SK-N-SH (cell line): ENCODE measurements around the gene CIAO3. TPM values are rescaled to one million over a fixed set of nuclear protein-coding genes. Genes with fewer than 3 reads are reported as not detected.

Experiments
- CTCF ChIA-PET: fragments of 300-600, 350-600 bp; formaldehyde crosslinking; extraction: SDS; loops from one replicate; lab custom pipeline; 2021; lab: Yijun Ruan, JAX
- POLR2A ChIA-PET: fragments of 350-600 bp; sonication (Branson Sonifier 250); formaldehyde crosslinking; extraction: SDS; loops from one replicate; lab custom pipeline; 2020; ENCODE audit warnings: antibody characterized with exemption, inconsistent platforms; lab: Yijun Ruan, JAX
- DNase-seq: peaks from one replicate; pipeline ENCODE4 v3.0.0; 2012
- H2AFZ ChIP-seq: fragments of 200-600 bp; sonication (generic); 2 replicates; pipeline ENCODE4 v1.8.1; 2016; ENCODE audit warnings: antibody characterized with exemption, mild to moderate bottlenecking, low read depth
- H3F3A ChIP-seq: fragments of 200-600 bp; sonication (generic); replicated peaks from 2 replicates; pipeline ENCODE3; 2016; ENCODE audit warnings: antibody characterized with exemption, mild to moderate bottlenecking; ENCODE audit not compliant: insufficient read depth
- H3K27ac ChIP-seq, 2 experiments: fragments of 200-500 bp in 1 of 2; fragments of 200-600 bp in 1 of 2; sonication (Bioruptor generic) in 1 of 2; sonication (generic), shearing (Covaris generic) in 1 of 2; 2 replicates each; pipeline versions ENCODE4 v1.5.1 to v1.6.1; 2014 to 2016; ENCODE audit warnings: low read depth in 2 of 2, inconsistent platforms in 1 of 2, low read length in 1 of 2, mild to moderate bottlenecking in 1 of 2, mixed read lengths in 1 of 2
- H3K27me3 ChIP-seq: fragments of 200-600 bp; sonication (generic), shearing (Covaris generic); 2 replicates; pipeline ENCODE4 v1.6.1; 2016; ENCODE audit warnings: mixed run types; ENCODE audit not compliant: insufficient read depth
- H3K36me3 ChIP-seq, 2 experiments: fragments of 200-500 bp in 1 of 2; fragments of 200-600 bp in 1 of 2; sonication (Bioruptor generic) in 1 of 2; sonication (generic) in 1 of 2; replicated peaks in 1 of 2; 2 replicates each; pipeline versions ENCODE3 to v1.5.1; 2014 to 2016; ENCODE audit warnings: low read length in 1 of 2, mild to moderate bottlenecking in 1 of 2; ENCODE audit not compliant: insufficient read depth in 2 of 2, control insufficient read depth in 1 of 2
- H3K4me1 ChIP-seq, 2 experiments: fragments of 200-500 bp in 1 of 2; fragments of 200-600 bp in 1 of 2; sonication (Bioruptor generic) in 1 of 2; sonication (generic), shearing (Covaris generic) in 1 of 2; 2 replicates each; pipeline versions ENCODE4 v1.5.1 to v1.6.1; 2014 to 2016; ENCODE audit warnings: low read depth in 1 of 2, low read length in 1 of 2, mixed run types in 1 of 2; ENCODE audit not compliant: insufficient read depth in 2 of 2, control insufficient read depth in 1 of 2
- H3K4me2 ChIP-seq: fragments of 200-600 bp; sonication (generic), shearing (Covaris generic); 2 replicates; pipeline ENCODE4 v1.6.1; 2017; ENCODE audit warnings: mixed run types
- H3K4me3 ChIP-seq, 2 experiments: fragments of 200-500 bp in 1 of 2; fragments of 200-600 bp in 1 of 2; sonication (Bioruptor generic) in 1 of 2; sonication (generic), shearing (Covaris generic) in 1 of 2; 2 replicates each; pipeline versions ENCODE4 v1.5.1 to v1.8.1; 2014 to 2016; ENCODE audit warnings: low read depth in 2 of 2, inconsistent platforms in 1 of 2, low read length in 1 of 2, mild to moderate bottlenecking in 1 of 2, mixed read lengths in 1 of 2, moderate library complexity in 1 of 2
- H3K79me2 ChIP-seq: fragments of 200-600 bp; sonication (generic); 2 replicates; pipeline ENCODE4 v1.8.1; 2017; ENCODE audit warnings: mild to moderate bottlenecking; ENCODE audit not compliant: insufficient read depth
- H3K9ac ChIP-seq: fragments of 200-600 bp; sonication (generic); 2 replicates; pipeline ENCODE4 v1.6.1; 2017; ENCODE audit warnings: mixed run types
- H3K9me2 ChIP-seq: fragments of 200-600 bp; sonication (generic); 2 replicates; pipeline ENCODE4 v1.6.1; 2017; ENCODE audit warnings: mixed run types
- H3K9me3 ChIP-seq: fragments of 200-600 bp; sonication (generic); 2 replicates; pipeline ENCODE4 v1.6.1; 2017; ENCODE audit warnings: mixed run types, mild to moderate bottlenecking, moderate library complexity
- H4K20me1 ChIP-seq: fragments of 200-600 bp; sonication (generic); 2 replicates; pipeline ENCODE4 v1.6.1; 2017; ENCODE audit warnings: mild to moderate bottlenecking, mixed run types; ENCODE audit not compliant: insufficient read depth
- CHD2 ChIP-seq: fragments of 150-350 bp; IDR thresholded peaks from 2 replicates; pipeline ENCODE4 v1.6.1; 2018; ENCODE audit warnings: low read length; ENCODE audit not compliant: partially characterized antibody
- CTCF ChIP-seq: fragments of 200-600 bp; sonication (generic); IDR thresholded peaks from 2 replicates; pipeline ENCODE4 v1.6.1; 2017; ENCODE audit warnings: antibody characterized with exemption, mild to moderate bottlenecking, moderate library complexity
- GATA2 ChIP-seq: sonication (generic); formaldehyde crosslinking; IDR thresholded peaks from 2 replicates; pipeline ENCODE4 v1.5.0; 2020; ENCODE audit warnings: mild to moderate bottlenecking, missing genetic modification reagents
- IRF3 ChIP-seq: fragments of 150-350 bp; IDR thresholded peaks from 2 replicates; pipeline ENCODE4 v1.6.1; 2016; ENCODE audit warnings: mild to moderate bottlenecking, low read depth, low read length
- JUND ChIP-seq: IDR thresholded peaks from 2 replicates; pipeline ENCODE4 v1.4.0; 2012
- MXI1 ChIP-seq: IDR thresholded peaks from 2 replicates; pipeline ENCODE4 v1.6.1; 2012; ENCODE audit warnings: mild to moderate bottlenecking, low read depth, low read length, improper control_type of control experiment
- NFIC ChIP-seq: IDR thresholded peaks from 2 replicates; pipeline ENCODE4 v1.4.0; 2012; ENCODE audit warnings: borderline replicate concordance
- NRF1 ChIP-seq: IDR thresholded peaks from 2 replicates; pipeline ENCODE4 v1.6.1; 2012; ENCODE audit warnings: low read depth, mild to moderate bottlenecking, low read length
- RCOR1 ChIP-seq: fragments of 150-350 bp; IDR thresholded peaks from 2 replicates; pipeline ENCODE4 v1.6.1; 2017; ENCODE audit warnings: antibody characterized with exemption, low read length
- RXRA ChIP-seq: IDR thresholded peaks from 2 replicates; pipeline ENCODE4 v1.4.0; 2012; ENCODE audit warnings: low read depth, mild to moderate bottlenecking, borderline replicate concordance
- SMC3 ChIP-seq: IDR thresholded peaks from 2 replicates; pipeline ENCODE4 v1.6.1; 2012; ENCODE audit warnings: low read depth, low read length, improper control_type of control experiment
- TCF12 ChIP-seq: IDR thresholded peaks from 2 replicates; pipeline ENCODE4 v1.4.0; 2012
- WGBS: methylation state at CpG from one replicate; pipeline ENCODE4 v1.1.6; 2017; ENCODE audit warnings: low lambda C conversion rate; 5-methylcytosine and 5-hydroxymethylcytosine counted together
- polyA plus RNA-seq, 3 experiments: library from polyadenylated mRNA; depleted of rRNA; stranded (reverse); fragments of >200 nt; gene quantifications; 2 replicates each; pipeline ENCODE4 v1.2.3, GENCODE V29; 2012

Gene CIAO3
- polyA plus RNA-seq, 1 of the 3 experiments (the other 2 are of a cell fraction) = 14.4 TPM

- H3K4me1 ChIP-seq = peaks cover 14 to 36% of the 10 kb centered on the region in 2 experiments; a peak in 2 of 4 replicates
- no peaks in the 10 kb centered on the region for H3K9me2 ChIP-seq
- no peak within 1 kb of the TSS for H2AFZ ChIP-seq
- no peaks in the 10 kb centered on the region for H3K9me3 ChIP-seq
- H3K4me3 ChIP-seq = peak within 1 kb of the TSS; percentile 78 to 82
- no peaks in the 10 kb centered on the region for H3K36me3 ChIP-seq
- DNase-seq = peak; percentile 98
- H4K20me1 ChIP-seq = peaks cover 41% of the 10 kb centered on the region
- TF ChIP-seq JUND (no peak), MXI1 (no peak), NFIC (no peak), TCF12 (no peak), GATA2 (CRISPR knock-in tag) (no peak), CHD2 (no peak), CTCF (no peak), SMC3 (no peak), NRF1 (no peak), IRF3 (no peak), RCOR1 (no peak), RXRA (no peak)
- no peaks in the 10 kb centered on the region for H3K27me3 ChIP-seq
- WGBS = 2% methylated on average over 9 of the region's 115 CpGs
- H3K79me2 ChIP-seq = peaks cover 44% of the 10 kb centered on the region
- ChIA-PET POLR2A (interaction anchor here (1.7 kb wide), 1 partner anchor 23 kb away, joined by 5 read pairs; no protein-coding TSS in a partner anchor), CTCF (interaction anchor here (1.0 to 22.4 kb wide), 4 partner anchors 10 to 79 kb away, joined by 4 to 358 read pairs (median 22); partner anchors contain the start of genes ANTKMT, CCDC78, HAGHL and METRN)
- peak within 1 kb of the TSS; percentile 85 for H3K9ac ChIP-seq
- H3K27ac ChIP-seq = peak within 1 kb of the TSS in 1 of 2 experiments; percentile 64; a peak in 1 of 4 replicates
- H3F3A ChIP-seq = peaks cover 14% of the 10 kb centered on the region
- H3K4me2 ChIP-seq = peak within 1 kb of the TSS; percentile 95
Observed at GRCh38 chr16:705431-706188, 35.2 kb downstream of the CIAO3 start, which contains the start of gene FBXL16. Gene FBXL16, minus strand, starts transcription at chr16:705801. Its CDS starts 8,396 bp downstream, at chr16:697405.
